Right kidney (tissue), 1 donor: ENCODE results near the gene PCBP2.

Source experiments
- DNase-seq: peaks from one replicate; pipeline ENCODE4 v3.0.0-alpha.2; 2016

Gene PCBP2

GRCh38 chr12:53492188-53492587, 40.3 kb downstream of the PCBP2 start:
- peak; percentile 67 for DNase-seq

DNA sequence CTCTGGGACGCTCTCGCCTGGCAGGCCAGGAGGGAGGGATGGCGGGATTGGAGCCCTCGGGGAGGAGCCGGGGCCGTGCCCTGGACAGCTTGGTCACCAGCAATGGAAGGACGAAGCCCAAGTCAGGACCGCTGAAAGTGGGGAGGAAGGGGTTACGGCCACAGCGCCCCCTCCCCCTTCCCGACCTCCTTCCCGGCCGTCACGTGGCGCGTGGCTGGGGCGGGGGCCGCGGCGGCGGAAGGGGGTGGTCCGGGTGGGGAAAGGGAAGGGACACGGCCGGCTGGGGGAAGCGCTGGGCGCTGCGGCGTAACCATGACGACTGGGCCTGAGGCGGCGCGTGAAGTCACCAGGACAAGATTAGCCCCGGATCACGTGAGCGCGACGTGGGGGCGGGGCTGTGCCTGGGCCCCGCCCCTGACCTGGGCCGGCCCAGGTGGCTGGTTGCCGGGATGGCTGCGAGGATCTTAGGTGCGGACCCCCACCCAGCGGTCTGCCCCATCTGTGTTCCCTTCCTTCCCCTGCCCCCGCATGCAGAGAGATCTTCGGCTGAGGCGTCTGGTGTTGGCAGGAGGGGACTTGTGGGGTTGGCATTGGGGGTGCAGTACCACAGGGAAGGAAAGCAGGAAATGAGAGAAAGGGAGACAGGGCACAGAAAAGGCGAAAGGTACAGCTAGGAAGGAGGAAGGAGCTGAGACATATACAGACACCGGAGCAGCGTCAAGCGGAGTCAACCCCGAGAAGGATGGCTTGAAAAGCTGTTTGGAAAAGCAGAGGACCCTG, 41.1 kb downstream of the PCBP2 start:
- peak; percentile 88 for DNase-seq

DNA sequence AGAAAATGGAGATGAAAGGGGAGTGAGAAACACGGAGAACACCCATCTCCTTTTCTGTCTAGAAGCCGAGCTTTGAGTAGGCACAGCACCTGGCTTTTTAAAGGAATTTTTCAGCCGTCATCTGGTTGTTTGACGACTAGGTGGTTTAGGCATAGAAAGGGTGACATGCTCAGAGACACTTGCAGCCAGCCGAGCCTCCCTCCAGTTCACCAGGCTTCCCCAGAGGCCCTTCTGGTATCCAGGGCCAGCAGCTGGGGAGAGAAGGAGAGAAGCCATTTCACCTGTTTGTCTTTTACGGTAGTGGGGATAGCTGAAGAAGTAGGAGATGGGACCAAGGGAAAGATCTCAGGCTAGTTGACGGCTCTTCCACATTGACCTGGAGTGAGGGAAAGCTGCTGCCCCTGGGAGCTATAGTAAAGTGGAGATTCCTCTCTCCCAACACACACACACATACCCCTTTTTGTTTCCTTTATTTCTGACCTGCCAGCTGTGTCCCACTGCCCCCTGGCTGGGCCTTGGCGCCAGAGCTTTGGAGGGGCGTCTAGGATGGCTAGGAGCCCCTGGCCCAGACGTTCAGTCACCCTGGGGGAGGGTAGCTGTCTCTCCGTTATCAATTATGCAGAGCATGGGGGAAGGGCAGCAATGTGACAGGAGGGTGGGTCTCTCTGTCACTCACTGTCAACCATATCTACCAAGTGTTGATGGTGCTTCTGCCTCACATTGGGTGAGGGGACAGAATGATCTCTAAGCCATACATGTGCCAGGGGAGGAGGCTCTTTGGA, 41.9 kb downstream of the PCBP2 start:
- DNase-seq, result no peak

- no peak for DNase-seq
Observed at GRCh38 chr12:53495903-53496751, 44.2 kb downstream of the PCBP2 start.

DNA sequence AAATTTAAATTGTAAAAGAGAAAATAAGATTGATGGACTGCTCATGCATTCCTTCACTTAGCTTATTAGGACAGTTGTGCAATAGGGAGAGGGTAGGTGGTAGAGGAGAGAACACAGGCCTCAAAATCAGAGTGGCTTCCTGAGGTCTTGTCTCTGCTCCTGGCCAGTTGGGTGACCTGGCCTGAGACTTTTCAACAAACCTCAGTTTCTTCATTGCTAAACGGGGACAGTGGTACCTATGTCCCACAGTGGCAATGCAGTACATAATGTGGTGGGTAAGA, 44.8 kb downstream of the PCBP2 start:
- no peak for DNase-seq

GRCh38 chr12:53497461-53497860, 45.6 kb downstream of the PCBP2 start:
- no peak for DNase-seq

DNA sequence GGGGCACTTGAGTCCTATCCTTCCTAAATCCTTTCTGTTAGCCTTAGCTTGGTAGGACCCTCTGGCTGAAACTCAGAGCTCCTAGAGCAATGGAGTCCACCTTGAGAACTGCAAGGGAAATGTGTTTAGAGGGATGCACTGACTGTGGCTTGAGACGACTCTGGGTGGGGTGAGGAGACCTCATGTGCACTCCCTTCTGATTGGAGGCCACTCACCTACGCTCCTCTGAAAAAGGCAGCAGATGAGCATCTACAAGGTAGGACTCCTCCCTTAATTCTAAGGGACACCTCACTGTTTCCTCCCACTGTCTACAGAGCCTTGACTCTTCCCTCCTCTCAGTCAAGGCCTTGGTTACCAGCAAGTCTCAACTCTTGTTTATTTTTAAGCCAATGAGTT, 46.3 kb downstream of the PCBP2 start:
- no peak for DNase-seq

DNA sequence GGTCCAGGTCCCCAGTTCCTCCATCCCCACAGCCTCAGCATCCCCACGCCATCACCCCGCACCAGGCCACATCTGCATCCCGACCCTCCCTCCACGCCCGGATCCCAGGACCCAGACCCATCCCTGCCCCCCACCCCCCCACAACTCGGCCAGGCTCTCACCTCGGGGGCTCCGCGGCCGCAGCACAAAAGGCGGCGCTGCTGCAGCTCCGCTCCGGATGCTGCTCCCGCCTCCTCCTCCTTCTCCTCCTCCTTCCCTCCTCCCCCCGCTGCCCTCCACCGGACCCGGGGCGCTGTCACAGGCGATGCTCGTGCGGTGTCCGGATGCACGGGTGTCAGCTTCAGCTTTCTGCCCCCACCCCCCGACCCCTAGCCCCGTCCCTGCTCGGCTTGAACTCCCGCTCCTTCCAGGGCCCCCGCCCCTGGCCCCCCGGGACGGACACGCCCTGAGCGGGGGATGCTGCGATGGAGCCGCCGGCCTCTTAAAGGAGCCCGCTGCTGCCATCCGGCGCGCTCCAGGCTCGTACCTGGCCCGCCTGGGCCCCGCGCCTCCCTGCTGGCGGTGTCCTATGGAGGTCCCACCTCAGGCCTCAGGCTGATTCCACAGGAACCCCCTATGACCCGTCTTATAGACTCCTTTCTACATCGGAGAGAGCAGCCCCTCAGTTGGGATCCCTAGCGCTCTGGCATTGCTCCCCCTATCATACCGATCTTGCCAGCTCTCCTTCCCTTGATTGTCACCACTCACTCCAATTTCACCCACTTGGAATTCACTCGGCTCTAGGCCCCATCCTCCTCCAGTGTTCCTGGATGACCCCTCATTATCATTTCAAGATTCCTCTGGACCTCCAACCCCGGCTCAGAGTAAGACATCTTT, 47.6 kb downstream of the PCBP2 start, which contains the start of gene MAP3K12:
TSS of gene MAP3K12 (minus strand) at position 193 of the 876 bp plus-strand sequence. CDS start 12,067 bp downstream, outside the sequence.
- DNase-seq, result peak; percentile 76

- DNase-seq, result no peak
Observed at GRCh38 chr12:53500142-53500775, 48.4 kb downstream of the PCBP2 start.

DNA sequence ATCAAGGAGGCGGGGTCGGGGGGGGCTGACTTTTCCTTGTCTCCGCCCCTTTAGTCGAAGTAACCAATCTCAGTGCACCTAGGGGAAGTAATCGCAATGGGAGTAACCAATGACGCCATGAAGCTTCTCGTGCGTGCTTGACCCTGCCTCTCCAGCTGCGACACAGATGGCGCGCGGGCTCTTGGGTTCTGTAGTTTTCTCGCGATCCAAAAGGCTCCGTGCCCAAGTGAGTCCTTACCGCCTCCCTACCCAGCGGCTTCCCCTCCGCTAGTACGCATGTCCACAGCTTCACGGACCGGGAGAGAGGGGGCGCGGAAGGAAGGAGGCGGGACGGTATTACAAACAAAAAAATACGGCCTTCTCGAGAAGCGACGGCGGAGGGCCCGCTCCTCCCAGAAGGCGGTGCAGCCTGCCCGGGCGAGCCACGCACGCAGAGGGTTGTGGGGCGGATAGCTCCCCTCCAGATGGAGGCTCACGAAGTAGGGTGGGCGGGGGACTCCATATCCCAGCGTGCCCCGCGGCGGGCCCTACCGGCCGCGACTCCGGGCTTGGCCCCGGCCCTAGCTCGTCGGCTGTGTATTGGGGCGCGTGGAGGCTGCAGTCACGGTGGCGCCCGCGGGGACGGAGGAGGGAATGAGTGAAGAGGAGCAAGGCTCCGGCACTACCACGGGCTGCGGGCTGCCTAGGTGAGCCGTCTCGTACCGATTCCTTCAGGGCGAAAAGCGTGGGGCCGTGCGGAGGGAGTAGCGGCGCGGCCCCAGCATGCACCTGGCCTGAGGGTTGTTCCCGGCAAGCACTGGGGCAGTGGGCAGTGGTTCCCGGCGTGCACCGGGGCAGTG, 49.1 kb downstream of the PCBP2 start, which contains the start of gene TARBP2:
TSS of gene TARBP2 (plus strand) at position 508 of the 839 bp plus-strand sequence. CDS start at position 634, 126 bp downstream.
- DNase-seq, result peak; percentile 99

DNA sequence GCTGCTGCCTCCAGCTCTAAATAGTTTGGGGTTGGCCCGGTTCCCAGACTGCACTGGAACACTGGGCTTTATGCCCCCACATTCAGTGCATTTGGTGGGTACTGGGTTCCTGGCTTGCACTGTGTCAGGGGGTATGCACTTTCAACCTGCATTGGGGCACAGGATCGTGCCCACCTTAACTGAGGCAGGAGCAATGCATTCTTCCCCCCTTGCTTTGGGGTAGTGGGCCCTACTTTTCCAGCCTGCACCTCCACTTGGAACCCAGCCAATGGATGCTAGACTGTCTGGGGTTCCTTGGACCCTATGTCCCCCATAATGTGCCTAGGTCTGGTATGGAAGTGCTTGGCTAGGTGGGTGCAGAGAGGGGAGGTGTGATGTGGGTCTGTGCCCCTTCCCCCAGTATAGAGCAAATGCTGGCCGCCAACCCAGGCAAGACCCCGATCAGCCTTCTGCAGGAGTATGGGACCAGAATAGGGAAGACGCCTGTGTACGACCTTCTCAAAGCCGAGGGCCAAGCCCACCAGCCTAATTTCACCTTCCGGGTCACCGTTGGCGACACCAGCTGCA, 49.8 kb downstream of the PCBP2 start:
- no peak for DNase-seq

GRCh38 chr12:53502331-53502730, 50.4 kb downstream of the PCBP2 start:
- DNase-seq, result no peak

DNA sequence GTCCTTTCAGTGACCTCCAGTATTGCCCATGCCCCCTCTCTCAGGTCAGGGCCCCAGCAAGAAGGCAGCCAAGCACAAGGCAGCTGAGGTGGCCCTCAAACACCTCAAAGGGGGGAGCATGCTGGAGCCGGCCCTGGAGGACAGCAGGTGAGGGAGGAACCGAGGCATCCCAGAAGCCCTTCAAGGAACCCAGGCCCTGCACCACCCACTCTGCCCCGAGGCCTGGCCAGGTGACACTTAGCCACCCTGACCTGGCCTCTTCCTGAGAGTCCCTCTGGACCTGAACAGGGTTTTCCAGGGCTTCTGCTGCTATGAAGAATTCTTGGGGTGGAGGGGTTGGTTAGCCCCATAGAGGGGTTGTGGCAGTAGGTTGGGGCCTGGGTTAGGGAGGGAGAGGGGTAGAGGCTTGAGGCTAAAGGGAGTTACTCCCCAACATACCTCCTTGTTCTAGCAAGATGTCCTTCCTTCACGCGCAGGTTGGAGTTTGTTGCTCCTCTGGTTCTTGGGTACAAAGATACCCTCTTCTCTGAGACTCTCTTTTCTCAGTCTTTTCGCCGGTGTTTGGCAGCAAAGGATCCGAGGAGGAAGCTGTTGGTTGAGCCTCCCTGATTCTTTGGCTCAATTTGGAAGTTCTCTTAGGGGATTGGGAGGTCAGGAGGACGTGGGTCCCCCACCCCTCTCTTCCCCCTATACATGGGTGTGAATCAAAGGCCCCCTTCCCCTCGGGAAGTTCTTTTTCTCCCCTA, 51.3 kb downstream of the PCBP2 start:
- DNase-seq, result no peak

GRCh38 chr12:53504004-53504920, 52.4 kb downstream of the PCBP2 start:
- no peak for DNase-seq

DNA sequence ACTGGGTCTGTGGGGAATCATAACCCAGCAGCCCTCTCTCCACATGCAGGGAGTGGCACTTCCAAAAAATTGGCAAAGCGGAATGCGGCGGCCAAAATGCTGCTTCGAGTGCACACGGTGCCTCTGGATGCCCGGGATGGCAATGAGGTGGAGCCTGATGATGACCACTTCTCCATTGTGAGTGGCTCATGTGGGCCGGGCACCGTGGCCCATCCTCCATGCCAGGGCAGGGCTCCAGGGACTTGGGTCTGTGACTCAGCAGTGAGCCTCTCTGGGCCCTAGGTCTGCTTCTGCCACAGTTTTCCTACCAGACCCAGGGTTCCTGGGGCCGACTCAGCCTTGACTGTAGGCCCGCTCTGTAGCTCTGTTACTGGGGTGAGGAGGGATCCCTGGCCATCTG, 53.2 kb downstream of the PCBP2 start:
- no peak for DNase-seq

- no peak for DNase-seq
Observed at GRCh38 chr12:53505555-53506449, 53.9 kb downstream of the PCBP2 start.

DNA sequence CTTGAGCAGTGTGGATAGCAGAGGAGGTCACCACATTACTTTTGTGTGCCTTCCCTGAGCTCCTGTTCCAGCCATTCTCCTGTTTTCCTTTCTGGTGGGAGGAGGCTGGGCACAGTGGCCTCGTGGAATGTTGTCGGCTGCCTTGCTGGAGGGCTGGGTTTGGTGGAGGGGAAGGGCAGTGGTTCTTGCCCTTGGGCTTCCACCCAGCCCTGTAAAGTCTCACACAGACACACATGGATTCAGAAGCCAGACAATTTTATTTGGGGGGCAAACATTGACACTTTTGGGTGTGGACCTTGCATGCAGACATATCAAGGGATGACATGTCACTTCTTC, 54.5 kb downstream of the PCBP2 start:
- DNase-seq, result no peak
